NOMO-1 (cell line): ENCODE data around the gene PHOSPHO1.

Experiments used
- DNase-seq, 2 experiments: peaks; one replicate each; lab custom pipeline; 2025; ENCODE audit not compliant: unreplicated experiment in 2 of 2; lab: John Stamatoyannopoulos, UW

PHOSPHO1 gene

GRCh38 chr17:49219987-49220386, 10.6 kb downstream of the PHOSPHO1 start:
- no peak for DNase-seq

- DNase-seq = peak; percentile 25 to 37
Observed at GRCh38 chr17:49218941-49219913, 11.4 kb downstream of the PHOSPHO1 start.

- DNase-seq = peak; percentile 53 to 59
Observed at GRCh38 chr17:49217651-49218413, 12.8 kb downstream of the PHOSPHO1 start.

- DNase-seq = peak; percentile 22 to 31
Observed at GRCh38 chr17:49216953-49217650, 13.5 kb downstream of the PHOSPHO1 start.

GRCh38 chr17:49216482-49216881, 14.1 kb downstream of the PHOSPHO1 start:
- no peak for DNase-seq

- DNase-seq = no peak
Observed at GRCh38 chr17:49214676-49215360, 15.8 kb downstream of the PHOSPHO1 start.

GRCh38 chr17:49213847-49214246, 16.7 kb downstream of the PHOSPHO1 start:
- no peak for DNase-seq

GRCh38 chr17:49213399-49213798, 17.2 kb downstream of the PHOSPHO1 start:
- no peak for DNase-seq

GRCh38 chr17:49210158-49211029, 20.2 kb downstream of the PHOSPHO1 start, which contains the start of the genes ABI3 and GNGT2:
ABI3 (plus strand) TSS chr17:49210707; CDS start chr17:49210725, 18 bp downstream.
GNGT2 (minus strand) TSS chr17:49210574; CDS start chr17:49207422, 3,152 bp downstream.
- DNase-seq = peak; percentile 30 to 39

GRCh38 chr17:49209061-49209571, 21.5 kb downstream of the PHOSPHO1 start:
- no peak for DNase-seq

- no peak for DNase-seq
Observed at GRCh38 chr17:49204516-49204915, 26.1 kb downstream of the PHOSPHO1 start.

GRCh38 chr17:49203796-49204195, 26.8 kb downstream of the PHOSPHO1 start:
- no peak for DNase-seq

- DNase-seq = no peak
Observed at GRCh38 chr17:49201481-49201927, 29.1 kb downstream of the PHOSPHO1 start.

- peak in 1 of 2 experiments; percentile 30 for DNase-seq
Observed at GRCh38 chr17:49200423-49201083, 30.0 kb downstream of the PHOSPHO1 start.

GRCh38 chr17:49198211-49198610, 32.4 kb downstream of the PHOSPHO1 start:
- DNase-seq = no peak

GRCh38 chr17:49197346-49197998, 33.1 kb downstream of the PHOSPHO1 start:
- no peak for DNase-seq

GRCh38 chr17:49196520-49196919, 34.1 kb downstream of the PHOSPHO1 start:
- DNase-seq = no peak

- DNase-seq = no peak
Observed at GRCh38 chr17:49195751-49196150, 34.8 kb downstream of the PHOSPHO1 start.
